Keratinocyte (primary cell): ENCODE results near the gene PTGDR2. TPM values are rescaled to one million over a fixed set of nuclear protein-coding genes. Genes with fewer than 3 reads are reported as not detected.

ENCODE experiments used
- DNase-seq: peaks from one replicate; pipeline ENCODE4 v3.0.0-alpha.2; 2011; ENCODE audit warnings: low read depth, missing footprints, low spot score
- FAIRE-seq: peaks from 2 replicates; lab custom pipeline; 2011; peaks lifted over from hg19 to GRCh38; lab: Jason Lieb, UNC
- H2AFZ ChIP-seq: 2 replicates; pipeline ENCODE4 v1.6.0; 2012; ENCODE audit warnings: low read length, control low read depth, inconsistent platforms; ENCODE audit not compliant: control insufficient read depth
- H3K27ac ChIP-seq: 2 replicates; pipeline ENCODE4 v1.5.1; 2011; ENCODE audit warnings: low read length; ENCODE audit not compliant: control insufficient read depth, insufficient read depth
- H3K27me3 ChIP-seq: 3 replicates; pipeline ENCODE4 v1.6.0; 2011; ENCODE audit warnings: low read length; ENCODE audit not compliant: control insufficient read depth, insufficient read depth; ENCODE audit errors: extremely low read depth
- H3K36me3 ChIP-seq, 2 experiments: 2 replicates in 1 of 2; 3 replicates in 1 of 2; pipeline ENCODE4 v1.5.1; 2011; ENCODE audit warnings: low read length in 2 of 2, mild to moderate bottlenecking in 1 of 2; ENCODE audit not compliant: control insufficient read depth in 2 of 2, insufficient read depth in 2 of 2; ENCODE audit errors: extremely low read depth in 1 of 2
- H3K4me1 ChIP-seq: 3 replicates; pipeline ENCODE4 v1.5.1; 2011; ENCODE audit warnings: low read length; ENCODE audit not compliant: control insufficient read depth, insufficient read depth; ENCODE audit errors: extremely low read depth
- H3K4me2 ChIP-seq: 3 replicates; pipeline ENCODE4 v1.6.0; 2011; ENCODE audit warnings: low read depth, low read length; ENCODE audit not compliant: control insufficient read depth, insufficient read depth; ENCODE audit errors: extremely low read depth
- H3K4me3 ChIP-seq, 3 experiments: fragments of 200-600 bp in 1 of 3; sonication (generic) in 1 of 3; 2 replicates in 2 of 3; 3 replicates in 1 of 3; pipeline ENCODE4 v1.5.1; 2011 to 2016; ENCODE audit warnings: low read length in 3 of 3, mild to moderate bottlenecking in 3 of 3, control low read depth in 2 of 3, inconsistent platforms in 1 of 3, low read depth in 1 of 3, mixed read lengths in 1 of 3, mixed run types in 1 of 3, moderate library complexity in 1 of 3; ENCODE audit not compliant: control insufficient read depth in 2 of 3, insufficient read depth in 2 of 3; ENCODE audit errors: extremely low read depth in 1 of 3
- H3K79me2 ChIP-seq: 2 replicates; pipeline ENCODE4 v1.6.0; 2012; ENCODE audit warnings: low read length; ENCODE audit not compliant: control insufficient read depth, insufficient read depth
- H3K9ac ChIP-seq: 3 replicates; pipeline ENCODE4 v1.6.0; 2011; ENCODE audit warnings: low read length; ENCODE audit not compliant: control insufficient read depth, insufficient read depth; ENCODE audit errors: extremely low read depth
- H3K9me1 ChIP-seq: 3 replicates; pipeline ENCODE4 v1.6.0; 2011; ENCODE audit warnings: low read length; ENCODE audit not compliant: control insufficient read depth, insufficient read depth; ENCODE audit errors: extremely low read depth
- H3K9me3 ChIP-seq: 2 replicates; pipeline ENCODE4 v1.5.1; 2012; ENCODE audit warnings: low read depth, low read length; ENCODE audit not compliant: control insufficient read depth
- H4K20me1 ChIP-seq: 3 replicates; pipeline ENCODE4 v1.6.0; 2011; ENCODE audit warnings: low read length; ENCODE audit not compliant: control insufficient read depth, insufficient read depth; ENCODE audit errors: extremely low read depth
- EZH2 ChIP-seq: IDR thresholded peaks from one replicate; pipeline ENCODE4 v1.6.1; 2012; ENCODE audit warnings: inconsistent platforms, mild to moderate bottlenecking, low read length, moderate library complexity
- dilution Hi-C: fragments of 300-500 bp; cut with MboI; formaldehyde crosslinking; loops from one replicate; pipeline ENCODE4 v1.7.0; 2020; ENCODE audit warnings: low sequenced_read_pairs; ENCODE audit not compliant: extremely low pct_ligation_motif_present
- polyA plus RNA-seq, 5 experiments: library from polyadenylated mRNA; depleted of rRNA in 3 of 5; stranded (reverse) in 3 of 5; stranded (forward) in 1 of 5; unstranded in 1 of 5; fragments of >200 nt; gene quantifications; 1 replicate in 1 of 5; 2 replicates in 3 of 5; 3 replicates in 1 of 5; pipeline versions ENCODE4 v1.2.1 to v1.2.3, GENCODE V29; 2011 to 2012; ENCODE audit warnings: missing spikeins in 2 of 5, low read depth in 1 of 5, low replicate concordance in 1 of 5
- TF ChIP-seq, protein P1 (sequence below), 3 experiments: IDR thresholded peaks in 1 of 3; conservative IDR thresholded peaks in 1 of 3; optimal IDR thresholded peaks in 1 of 3; 2 replicates in 2 of 3; 3 replicates in 1 of 3; pipeline versions ENCODE3 to v1.5.1; 2011; ENCODE audit warnings: low read length in 3 of 3, mild to moderate bottlenecking in 3 of 3, moderate library complexity in 2 of 3, control low read depth in 1 of 3, inconsistent platforms in 1 of 3; ENCODE audit not compliant: insufficient read depth in 2 of 3; ENCODE audit errors: extremely low read depth in 1 of 3

Gene PTGDR2
- polyA plus RNA-seq, 1 donor (not counting 4 experiments of a cell fraction or from before 2014, with no cell fraction given): not detected

GRCh38 chr11:60889869-60890311, 34.1 kb upstream of the PTGDR2 start:
- H3K36me3 ChIP-seq: peaks cover 0 to 15% of the 10 kb centered on the region in 2 experiments

DNA sequence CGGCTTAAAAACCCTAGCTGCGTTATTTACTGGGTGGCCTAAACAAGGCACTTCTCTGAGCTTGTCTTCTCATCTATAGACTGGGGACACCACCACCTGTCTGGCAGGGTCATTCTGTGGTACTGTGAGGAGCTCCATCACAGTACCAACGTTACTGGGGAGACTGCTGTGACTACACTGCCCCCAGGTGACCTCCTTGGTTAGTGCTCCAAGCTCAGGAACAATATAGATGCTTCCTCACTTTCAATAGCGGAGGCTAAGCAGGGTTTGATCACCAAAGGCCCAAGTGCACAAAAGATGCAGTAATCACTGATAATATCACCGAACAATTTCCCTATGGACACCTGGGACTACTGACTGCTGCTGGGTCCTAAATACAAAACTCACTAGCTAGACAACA, 31.8 kb upstream of the PTGDR2 start:
- Histone ChIP-seq H3K27ac (no peak overlapping the region), H2AFZ (no peak overlapping the region), H3K79me2 (no peaks in the 10 kb centered on the region), H3K27me3 (no peaks in the 10 kb centered on the region), H3K4me3 (no peak overlapping the region), H4K20me1 (no peaks in the 10 kb centered on the region), H3K4me2 (no peak overlapping the region), H3K9ac (no peak overlapping the region), H3K9me3 (no peaks in the 10 kb centered on the region), H3K36me3 (peaks cover 0 to 12% of the 10 kb centered on the region in 2 experiments), H3K9me1 (no peaks in the 10 kb centered on the region), H3K4me1 (no peaks in the 10 kb centered on the region)
- dilution Hi-C loops: no loop called here
- DNase-seq (no peak), FAIRE-seq (no peak)
- no peak for TF ChIP-seq EZH2
- TF ChIP-seq, protein P1, sequence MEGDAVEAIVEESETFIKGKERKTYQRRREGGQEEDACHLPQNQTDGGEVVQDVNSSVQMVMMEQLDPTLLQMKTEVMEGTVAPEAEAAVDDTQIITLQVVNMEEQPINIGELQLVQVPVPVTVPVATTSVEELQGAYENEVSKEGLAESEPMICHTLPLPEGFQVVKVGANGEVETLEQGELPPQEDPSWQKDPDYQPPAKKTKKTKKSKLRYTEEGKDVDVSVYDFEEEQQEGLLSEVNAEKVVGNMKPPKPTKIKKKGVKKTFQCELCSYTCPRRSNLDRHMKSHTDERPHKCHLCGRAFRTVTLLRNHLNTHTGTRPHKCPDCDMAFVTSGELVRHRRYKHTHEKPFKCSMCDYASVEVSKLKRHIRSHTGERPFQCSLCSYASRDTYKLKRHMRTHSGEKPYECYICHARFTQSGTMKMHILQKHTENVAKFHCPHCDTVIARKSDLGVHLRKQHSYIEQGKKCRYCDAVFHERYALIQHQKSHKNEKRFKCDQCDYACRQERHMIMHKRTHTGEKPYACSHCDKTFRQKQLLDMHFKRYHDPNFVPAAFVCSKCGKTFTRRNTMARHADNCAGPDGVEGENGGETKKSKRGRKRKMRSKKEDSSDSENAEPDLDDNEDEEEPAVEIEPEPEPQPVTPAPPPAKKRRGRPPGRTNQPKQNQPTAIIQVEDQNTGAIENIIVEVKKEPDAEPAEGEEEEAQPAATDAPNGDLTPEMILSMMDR (optimal IDR thresholded peaks at IDR 0.05 in 1 of 3, IDR thresholded peaks at IDR 0.05 in 1 of 3, conservative IDR thresholded peaks at IDR 0.05 in 1 of 3; ENCODE audit: extremely low read depth in 1 of 3, insufficient read depth in 2 of 3, low read length in 3 of 3): peak; percentile 53 to 77 (median 60)

More at GRCh38 chr11:60889869-60890311, 34.1 kb upstream of the PTGDR2 start:
- Histone ChIP-seq H3K4me2 (no peak overlapping the region), H3K9me1 (no peaks in the 10 kb centered on the region), H3K9me3 (no peaks in the 10 kb centered on the region), H3K9ac (no peak overlapping the region), H3K4me1 (no peaks in the 10 kb centered on the region), H2AFZ (no peak overlapping the region), H3K79me2 (no peaks in the 10 kb centered on the region), H3K27ac (no peak overlapping the region), H4K20me1 (no peaks in the 10 kb centered on the region), H3K4me3 (no peak overlapping the region), H3K27me3 (no peaks in the 10 kb centered on the region)
- TF ChIP-seq EZH2: no peak
- TF ChIP-seq, protein P1 (optimal IDR thresholded peaks at IDR 0.05 in 1 of 3, IDR thresholded peaks at IDR 0.05 in 1 of 3, conservative IDR thresholded peaks at IDR 0.05 in 1 of 3; ENCODE audit: extremely low read depth in 1 of 3, insufficient read depth in 2 of 3, low read length in 3 of 3): no peak
- dilution Hi-C loops: no loop called here
- DNase-seq (no peak), FAIRE-seq (no peak)
